ENCODE data around the gene PI16. TPM values are rescaled to one million over a fixed set of nuclear protein-coding genes. Genes with fewer than 3 reads are reported as not detected.

Gene PI16
- total and polyA plus RNA-seq, 2 donors = 67.1 to 107 TPM

- DNase-seq (ENCODE audit: extremely low spot score) = no peak
- no peaks in the 10 kb centered on the region for H3K36me3 ChIP-seq (ENCODE audit: insufficient read depth)
- H3K27ac ChIP-seq (ENCODE audit: low read depth) = no peak overlapping the region
- H3K4me3 ChIP-seq (ENCODE audit: low read depth, low read length) = no peak overlapping the region
- no peaks in the 10 kb centered on the region for H3K4me1 ChIP-seq (ENCODE audit: insufficient read depth)
- 73% methylated on average over 5 of the region's 5 CpGs for WGBS
These were observed 34.0 kb upstream of the PI16 start for GRCh38 chr6:36920546-36920945.

GRCh38 chr6:36924131-36924530, 30.4 kb upstream of the PI16 start:
- no peak overlapping the region for H3K27ac ChIP-seq (ENCODE audit: low read depth)
- DNase-seq (ENCODE audit: extremely low spot score) = no peak
- H3K4me3 ChIP-seq (ENCODE audit: low read depth, low read length) = no peak overlapping the region
- WGBS = 78% methylated on average over 4 of the region's 4 CpGs
- no peaks in the 10 kb centered on the region for H3K4me1 ChIP-seq (ENCODE audit: insufficient read depth)
- H3K36me3 ChIP-seq (ENCODE audit: insufficient read depth) = no peaks in the 10 kb centered on the region

- Histone ChIP-seq H3K27ac (ENCODE audit: low read depth) (no peak overlapping the region), H3K4me3 (ENCODE audit: low read depth, low read length) (no peak overlapping the region), H3K36me3 (ENCODE audit: insufficient read depth) (no peaks in the 10 kb centered on the region), H3K4me1 (ENCODE audit: insufficient read depth) (no peaks in the 10 kb centered on the region)
- no peak for DNase-seq (ENCODE audit: extremely low spot score)
- 47% methylated on average over 5 of the region's 5 CpGs for WGBS
These were observed 29.7 kb upstream of the PI16 start for GRCh38 chr6:36924778-36925374.

GRCh38 chr6:36925809-36926208, 28.7 kb upstream of the PI16 start:
- no peaks in the 10 kb centered on the region for H3K4me1 ChIP-seq (ENCODE audit: insufficient read depth)
- H3K36me3 ChIP-seq (ENCODE audit: insufficient read depth) = no peaks in the 10 kb centered on the region
- no peak for DNase-seq (ENCODE audit: extremely low spot score)
- WGBS = 92% methylated on average over 4 of the region's 4 CpGs
- no peak overlapping the region for H3K27ac ChIP-seq (ENCODE audit: low read depth)
- no peak overlapping the region for H3K4me3 ChIP-seq (ENCODE audit: low read depth, low read length)

DNA sequence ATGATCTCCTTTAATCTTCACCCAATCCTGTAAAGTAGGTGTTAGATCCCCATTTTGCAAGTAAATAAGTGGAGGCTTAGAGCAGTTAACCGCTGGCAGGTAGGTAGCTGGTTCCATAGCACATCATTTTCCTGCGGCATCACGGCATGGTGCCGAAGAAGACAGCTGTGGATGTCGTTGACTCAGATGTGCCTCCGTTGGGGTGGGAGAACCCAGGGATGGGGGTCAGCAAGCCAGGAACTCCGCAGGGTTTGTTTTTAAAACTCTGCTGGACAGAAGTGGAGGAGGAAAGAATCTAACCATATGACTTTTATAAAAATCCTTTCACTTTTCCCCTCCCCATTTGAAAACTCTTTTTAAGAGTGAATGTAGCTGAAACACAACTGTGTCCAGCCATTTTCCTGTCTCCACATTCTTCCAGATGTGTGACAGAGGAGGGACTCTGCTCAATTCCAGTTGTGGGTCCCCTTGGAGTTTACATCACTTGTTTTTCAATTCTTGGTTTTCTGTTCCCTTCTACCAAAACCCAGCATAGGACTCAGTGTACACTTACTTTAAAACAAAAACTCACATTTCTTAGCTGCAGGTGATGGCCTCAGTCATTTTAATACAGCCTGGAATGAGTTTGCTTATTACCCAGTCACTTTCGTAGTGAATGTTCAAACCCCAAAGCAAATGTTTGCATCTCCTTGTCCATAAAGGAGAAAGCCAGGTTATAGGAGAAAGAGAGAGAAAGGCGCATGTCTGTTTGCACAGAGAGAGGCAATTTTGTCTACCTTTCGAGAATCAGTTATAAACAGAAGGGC, 27.6 kb upstream of the PI16 start:
- H3K4me3 ChIP-seq (ENCODE audit: low read depth, low read length) = no peak overlapping the region
- no peak for DNase-seq (ENCODE audit: extremely low spot score)
- H3K27ac ChIP-seq (ENCODE audit: low read depth) = no peak overlapping the region
- no peaks in the 10 kb centered on the region for H3K36me3 ChIP-seq (ENCODE audit: insufficient read depth)
- WGBS = 81% methylated on average over 10 of the region's 10 CpGs
- no peaks in the 10 kb centered on the region for H3K4me1 ChIP-seq (ENCODE audit: insufficient read depth)

- no peak for DNase-seq (ENCODE audit: extremely low spot score)
- Histone ChIP-seq H3K4me3 (ENCODE audit: low read depth, low read length) (no peak overlapping the region), H3K36me3 (ENCODE audit: insufficient read depth) (no peaks in the 10 kb centered on the region), H3K27ac (ENCODE audit: low read depth) (no peak overlapping the region), H3K4me1 (ENCODE audit: insufficient read depth) (no peaks in the 10 kb centered on the region)
- WGBS = 64% methylated on average over 13 of the region's 13 CpGs
These were observed 26.6 kb upstream of the PI16 start for GRCh38 chr6:36927691-36928546.

- Histone ChIP-seq H3K4me3 (ENCODE audit: low read depth, low read length) (no peak overlapping the region), H3K36me3 (ENCODE audit: insufficient read depth) (no peaks in the 10 kb centered on the region), H3K27ac (ENCODE audit: low read depth) (no peak overlapping the region), H3K4me1 (ENCODE audit: insufficient read depth) (no peaks in the 10 kb centered on the region)
- 77% methylated on average over 7 of the region's 7 CpGs for WGBS
- DNase-seq (ENCODE audit: extremely low spot score) = no peak
These were observed 26.0 kb upstream of the PI16 start for GRCh38 chr6:36928547-36928918.

- Histone ChIP-seq H3K27ac (ENCODE audit: low read depth) (no peak overlapping the region), H3K36me3 (ENCODE audit: insufficient read depth) (no peaks in the 10 kb centered on the region), H3K4me3 (ENCODE audit: low read depth, low read length) (no peak overlapping the region), H3K4me1 (ENCODE audit: insufficient read depth) (no peaks in the 10 kb centered on the region)
- WGBS = 78% methylated on average over 10 of the region's 10 CpGs
- no peak for DNase-seq (ENCODE audit: extremely low spot score)
These were observed 25.4 kb upstream of the PI16 start for GRCh38 chr6:36929152-36929551.

- 28% methylated on average over 5 of the region's 5 CpGs for WGBS
- Histone ChIP-seq H3K36me3 (ENCODE audit: insufficient read depth) (no peaks in the 10 kb centered on the region), H3K4me3 (ENCODE audit: low read depth, low read length) (no peak overlapping the region), H3K4me1 (ENCODE audit: insufficient read depth) (no peaks in the 10 kb centered on the region), H3K27ac (ENCODE audit: low read depth) (no peak overlapping the region)
- DNase-seq (ENCODE audit: extremely low spot score) = no peak
These were observed 24.9 kb upstream of the PI16 start for GRCh38 chr6:36929607-36930006.

- Histone ChIP-seq H3K4me1 (ENCODE audit: insufficient read depth) (no peaks in the 10 kb centered on the region), H3K36me3 (ENCODE audit: insufficient read depth) (no peaks in the 10 kb centered on the region), H3K27ac (ENCODE audit: low read depth) (no peak overlapping the region), H3K4me3 (ENCODE audit: low read depth, low read length) (no peak overlapping the region)
- 91% methylated on average over 4 of the region's 4 CpGs for WGBS
- DNase-seq (ENCODE audit: extremely low spot score) = no peak
These were observed 24.1 kb upstream of the PI16 start for GRCh38 chr6:36930483-36930882.

DNA sequence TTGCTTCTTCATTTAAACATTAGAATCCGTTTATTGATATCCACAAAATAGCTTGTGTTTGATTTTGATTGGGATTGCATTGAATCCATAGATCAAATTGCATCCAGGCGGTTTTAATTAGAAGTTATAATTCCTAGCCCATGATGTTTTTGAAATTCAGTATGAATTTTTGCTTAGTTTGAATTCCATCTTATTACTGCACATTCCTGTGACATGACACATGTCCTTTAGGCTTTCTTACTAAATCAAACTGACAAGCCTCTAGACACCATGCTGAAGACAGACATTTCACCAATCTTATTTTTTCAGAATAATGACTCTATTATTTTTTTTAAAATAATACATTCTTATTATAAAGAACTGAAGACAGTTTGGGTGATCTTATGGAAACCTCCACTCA, 21.4 kb upstream of the PI16 start:
- no peaks in the 10 kb centered on the region for H3K4me1 ChIP-seq (ENCODE audit: insufficient read depth)
- WGBS = 92% methylated on average over 2 of the region's 2 CpGs
- no peak overlapping the region for H3K27ac ChIP-seq (ENCODE audit: low read depth)
- H3K36me3 ChIP-seq (ENCODE audit: insufficient read depth) = no peaks in the 10 kb centered on the region
- no peak overlapping the region for H3K4me3 ChIP-seq (ENCODE audit: low read depth, low read length)
- DNase-seq (ENCODE audit: extremely low spot score) = no peak

- no peak overlapping the region for H3K4me3 ChIP-seq (ENCODE audit: low read depth, low read length)
- H3K36me3 ChIP-seq (ENCODE audit: insufficient read depth) = no peaks in the 10 kb centered on the region
- H3K4me1 ChIP-seq (ENCODE audit: insufficient read depth) = no peaks in the 10 kb centered on the region
- DNase-seq (ENCODE audit: extremely low spot score) = no peak
- WGBS = 98% methylated on average over 4 of the region's 4 CpGs
- H3K27ac ChIP-seq (ENCODE audit: low read depth) = no peak overlapping the region
These were observed 21.0 kb upstream of the PI16 start for GRCh38 chr6:36933519-36933918.

- 87% methylated on average over 7 of the region's 7 CpGs for WGBS
These were observed 19.6 kb upstream of the PI16 start for GRCh38 chr6:36934901-36935300.

DNA sequence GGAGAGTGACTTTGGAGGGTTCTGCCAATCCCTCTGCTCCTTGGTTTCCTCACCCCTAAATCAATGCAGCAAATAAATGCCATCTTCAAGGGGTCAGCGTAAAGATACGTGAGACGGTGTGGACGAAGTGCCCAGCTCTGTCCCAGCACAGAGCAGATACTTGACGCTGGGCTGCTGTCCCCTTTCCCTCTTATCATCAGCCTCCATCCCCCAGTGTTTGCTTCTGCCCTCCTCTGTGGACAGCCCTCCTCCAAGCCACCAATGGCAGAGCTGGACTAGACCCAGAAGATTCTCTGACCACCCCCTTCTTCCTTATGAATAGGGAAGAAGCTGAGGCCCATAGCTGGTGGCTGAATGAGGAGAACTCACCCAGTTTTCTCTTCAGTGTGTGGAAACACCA, 17.7 kb upstream of the PI16 start:
- no peak overlapping the region for H3K4me3 ChIP-seq (ENCODE audit: low read depth, low read length)
- no peak for DNase-seq (ENCODE audit: extremely low spot score)
- WGBS = 89% methylated on average over 5 of the region's 5 CpGs
- no peaks in the 10 kb centered on the region for H3K4me1 ChIP-seq (ENCODE audit: insufficient read depth)
- no peak overlapping the region for H3K27ac ChIP-seq (ENCODE audit: low read depth)
- no peaks in the 10 kb centered on the region for H3K36me3 ChIP-seq (ENCODE audit: insufficient read depth)

More at GRCh38 chr6:36934901-36935300, 19.6 kb upstream of the PI16 start:
- DNase-seq (ENCODE audit: extremely low spot score) = no peak
- Histone ChIP-seq H3K4me1 (ENCODE audit: insufficient read depth) (no peaks in the 10 kb centered on the region), H3K36me3 (ENCODE audit: insufficient read depth) (no peaks in the 10 kb centered on the region), H3K4me3 (ENCODE audit: low read depth, low read length) (no peak overlapping the region), H3K27ac (ENCODE audit: low read depth) (no peak overlapping the region)

All from urinary bladder (tissue), 4 donors.